SU-DHL-6 (cell line): ENCODE data around the gene TPST2.

Experiments used
- EZH2phosphoT487 ChIP-seq: fragments of 200-600 bp; sonication (generic), shearing (Covaris generic); conservative IDR thresholded peaks from 2 replicates; pipeline ENCODE4 v1.6.1; 2018; ENCODE audit warnings: mild to moderate bottlenecking, antibody characterized with exemption, low read length, moderate library complexity, mixed read lengths
- TF ChIP-seq, protein P1 (sequence below): fragments of 200-600 bp; sonication (generic); IDR thresholded peaks from one replicate; pipeline ENCODE4 v1.5.1; 2017; ENCODE audit warnings: antibody characterized with exemption, mild to moderate bottlenecking, low read length, moderate library complexity; ENCODE audit not compliant: insufficient read depth, poor library complexity, severe bottlenecking

DNA sequence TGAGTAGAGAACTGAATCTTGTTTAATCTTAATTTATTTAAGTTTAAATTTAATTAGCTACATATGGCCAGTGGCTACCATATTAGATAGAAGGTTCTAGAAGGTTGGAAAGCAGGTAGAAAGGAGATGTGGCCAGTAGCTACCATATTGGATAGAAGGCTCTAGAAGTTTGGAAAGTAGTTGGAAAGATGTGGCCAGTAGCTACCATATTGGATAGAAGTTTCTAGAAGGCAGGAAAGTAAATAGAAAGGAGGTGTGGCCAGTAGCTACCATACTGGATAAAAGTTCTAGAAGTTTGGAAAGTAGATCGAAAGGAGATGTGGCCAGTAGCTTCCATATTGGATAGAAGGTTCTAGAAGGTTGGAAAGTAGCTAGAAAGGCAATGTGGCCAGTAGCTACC is 34.1 kb upstream of the TPST2 start:
- TF ChIP-seq, protein P1, sequence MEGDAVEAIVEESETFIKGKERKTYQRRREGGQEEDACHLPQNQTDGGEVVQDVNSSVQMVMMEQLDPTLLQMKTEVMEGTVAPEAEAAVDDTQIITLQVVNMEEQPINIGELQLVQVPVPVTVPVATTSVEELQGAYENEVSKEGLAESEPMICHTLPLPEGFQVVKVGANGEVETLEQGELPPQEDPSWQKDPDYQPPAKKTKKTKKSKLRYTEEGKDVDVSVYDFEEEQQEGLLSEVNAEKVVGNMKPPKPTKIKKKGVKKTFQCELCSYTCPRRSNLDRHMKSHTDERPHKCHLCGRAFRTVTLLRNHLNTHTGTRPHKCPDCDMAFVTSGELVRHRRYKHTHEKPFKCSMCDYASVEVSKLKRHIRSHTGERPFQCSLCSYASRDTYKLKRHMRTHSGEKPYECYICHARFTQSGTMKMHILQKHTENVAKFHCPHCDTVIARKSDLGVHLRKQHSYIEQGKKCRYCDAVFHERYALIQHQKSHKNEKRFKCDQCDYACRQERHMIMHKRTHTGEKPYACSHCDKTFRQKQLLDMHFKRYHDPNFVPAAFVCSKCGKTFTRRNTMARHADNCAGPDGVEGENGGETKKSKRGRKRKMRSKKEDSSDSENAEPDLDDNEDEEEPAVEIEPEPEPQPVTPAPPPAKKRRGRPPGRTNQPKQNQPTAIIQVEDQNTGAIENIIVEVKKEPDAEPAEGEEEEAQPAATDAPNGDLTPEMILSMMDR, result no peak
- no peak for TF ChIP-seq EZH2phosphoT487
